ENCODE results near the gene TMEM163.

TMEM163 gene

GRCh38 chr2:134662751-134663150 is 56.0 kb downstream of the TMEM163 start:
- no peak overlapping the region for H3K18ac ChIP-seq (ENCODE audit: low read depth in 1 of 2, low read length in 2 of 2)
- no peak overlapping the region for H3K14ac ChIP-seq (ENCODE audit: low read length in 2 of 2)
- H2BK12ac ChIP-seq (ENCODE audit: low read length in 2 of 2) = no peak overlapping the region
- H3K4me1 ChIP-seq (ENCODE audit: control insufficient read depth, insufficient read depth, low read depth, low read length) = peaks cover 10% of the 10 kb centered on the region
- H3K9ac ChIP-seq (ENCODE audit: low read length) = no peak overlapping the region
- no peak overlapping the region for H3K4me2 ChIP-seq (ENCODE audit: low read length, poor library complexity, severe bottlenecking)
- H2BK15ac ChIP-seq (ENCODE audit: low read depth, poor library complexity, severe bottlenecking) = no peak overlapping the region
- H3K4me3 ChIP-seq (ENCODE audit: insufficient read depth in 1 of 2, low read depth in 1 of 2, low read length in 2 of 2) = no peak overlapping the region
- no peak overlapping the region for H4K91ac ChIP-seq (ENCODE audit: low read length)
- no peak overlapping the region for H2BK5ac ChIP-seq (ENCODE audit: low read depth, low read length, poor library complexity, severe bottlenecking)
- no peak overlapping the region for H3K23ac ChIP-seq (ENCODE audit: low read length in 2 of 2)
- H4K8ac ChIP-seq (ENCODE audit: low read length) = no peak overlapping the region
- H2AFZ ChIP-seq (ENCODE audit: low read depth, low read length) = no peak overlapping the region
- peaks cover 0 to 17% of the 10 kb centered on the region in 2 experiments for H3K27me3 ChIP-seq (ENCODE audit: control insufficient read depth in 1 of 2, insufficient read depth in 1 of 2, low read length in 2 of 2)
- no peak overlapping the region for H3K4ac ChIP-seq (ENCODE audit: low read depth in 1 of 2, low read length in 2 of 2)
- no peaks in the 10 kb centered on the region for H3K36me3 ChIP-seq (ENCODE audit: control insufficient read depth in 1 of 2, insufficient read depth in 2 of 2, low read depth in 1 of 2, low read length in 2 of 2)
- H3K27ac ChIP-seq (ENCODE audit: low read length, poor library complexity, severe bottlenecking) = no peak overlapping the region
- H2AK5ac ChIP-seq (ENCODE audit: low read length, severe bottlenecking) = no peak overlapping the region
- peaks cover 27% of the 10 kb centered on the region for H3K79me1 ChIP-seq (replicated peaks; ENCODE audit: low read length, poor library complexity, severe bottlenecking)
- DNase-seq = no peak
- WGBS = no CpG with 5 or more reads among the region's 1 CpG
- H2BK120ac ChIP-seq (ENCODE audit: low read depth, low read length) = no peak overlapping the region
- H3K9me3 ChIP-seq (ENCODE audit: control insufficient read depth, low read length) = no peaks in the 10 kb centered on the region

DNA sequence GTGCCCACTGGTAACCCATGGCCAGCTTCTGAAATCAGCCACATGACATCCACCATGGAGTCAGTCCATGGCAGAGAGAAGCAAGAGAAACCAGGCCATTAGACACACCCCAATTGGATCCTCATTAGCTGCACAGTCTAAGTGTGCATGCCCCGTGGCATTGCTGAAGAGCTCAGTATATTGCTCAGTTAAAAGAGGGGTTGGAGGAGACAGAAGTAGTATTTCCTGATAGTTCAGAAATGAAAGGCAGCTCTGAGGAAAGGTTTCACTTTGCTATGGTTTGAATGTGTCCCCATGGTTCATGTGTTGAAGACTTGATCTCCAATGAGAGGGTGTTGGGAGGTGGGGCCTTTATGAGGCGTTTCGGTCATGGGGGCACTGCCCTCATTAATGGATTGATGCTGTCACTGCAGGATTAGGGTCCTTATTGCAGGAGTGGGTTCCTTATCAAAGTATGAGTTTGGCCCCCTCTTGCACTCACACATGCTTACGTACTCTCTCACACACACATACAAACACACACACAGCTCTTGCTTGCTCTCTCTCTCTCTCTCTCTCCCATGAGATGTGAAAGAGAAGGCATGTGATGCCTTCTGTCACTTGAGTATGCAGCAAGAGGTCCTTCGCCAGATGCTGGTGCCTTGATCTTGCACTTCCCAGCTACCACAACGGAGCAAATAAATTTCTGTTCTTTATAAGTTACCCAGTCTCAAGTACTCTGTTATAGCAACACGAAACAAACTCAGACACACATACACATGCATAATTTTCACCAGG is 58.0 kb downstream of the TMEM163 start:
- 76% methylated on average over 7 of the region's 7 CpGs for WGBS
- no peak overlapping the region for H3K14ac ChIP-seq (ENCODE audit: low read length in 2 of 2)

GRCh38 chr2:134659724-134660123 is 59.1 kb downstream of the TMEM163 start:
- H2BK5ac ChIP-seq (ENCODE audit: low read depth, low read length, poor library complexity, severe bottlenecking) = no peak overlapping the region
- no peak overlapping the region for H3K23ac ChIP-seq (ENCODE audit: low read length in 2 of 2)
- no peak overlapping the region for H3K27ac ChIP-seq (ENCODE audit: low read length, poor library complexity, severe bottlenecking)
- H3K4me3 ChIP-seq (ENCODE audit: insufficient read depth in 1 of 2, low read depth in 1 of 2, low read length in 2 of 2) = no peak overlapping the region
- H3K27me3 ChIP-seq (ENCODE audit: control insufficient read depth in 1 of 2, insufficient read depth in 1 of 2, low read length in 2 of 2) = peaks cover 0 to 11% of the 10 kb centered on the region in 2 experiments
- no peak overlapping the region for H2AFZ ChIP-seq (ENCODE audit: low read depth, low read length)
- H2AK5ac ChIP-seq (ENCODE audit: low read length, severe bottlenecking) = peak overlapping the region; percentile 49
- DNase-seq = no peak
- H3K9me3 ChIP-seq (ENCODE audit: control insufficient read depth, low read length) = no peaks in the 10 kb centered on the region
- H2BK120ac ChIP-seq (ENCODE audit: low read depth, low read length) = no peak overlapping the region
- H4K8ac ChIP-seq (ENCODE audit: low read length) = no peak overlapping the region
- H3K9ac ChIP-seq (ENCODE audit: low read length) = no peak overlapping the region
- no peaks in the 10 kb centered on the region for H3K4me1 ChIP-seq (ENCODE audit: control insufficient read depth, insufficient read depth, low read depth, low read length)
- no peak overlapping the region for H3K18ac ChIP-seq (ENCODE audit: low read depth in 1 of 2, low read length in 2 of 2)
- H4K91ac ChIP-seq (ENCODE audit: low read length) = no peak overlapping the region
- H3K14ac ChIP-seq (ENCODE audit: low read length in 2 of 2) = no peak overlapping the region
- H2BK15ac ChIP-seq (ENCODE audit: low read depth, poor library complexity, severe bottlenecking) = no peak overlapping the region
- H3K79me1 ChIP-seq (replicated peaks; ENCODE audit: low read length, poor library complexity, severe bottlenecking) = peaks cover 26% of the 10 kb centered on the region
- no peaks in the 10 kb centered on the region for H3K36me3 ChIP-seq (ENCODE audit: control insufficient read depth in 1 of 2, insufficient read depth in 2 of 2, low read depth in 1 of 2, low read length in 2 of 2)
- WGBS = 95% methylated on average over 1 of the region's 2 CpGs
- H3K4ac ChIP-seq (ENCODE audit: low read depth in 1 of 2, low read length in 2 of 2) = no peak overlapping the region
- no peak overlapping the region for H3K4me2 ChIP-seq (ENCODE audit: low read length, poor library complexity, severe bottlenecking)
- H2BK12ac ChIP-seq (ENCODE audit: low read length in 2 of 2) = no peak overlapping the region

More for the DNA sequence above, 58.0 kb downstream of the TMEM163 start:
- no peaks in the 10 kb centered on the region for H3K9me3 ChIP-seq (ENCODE audit: control insufficient read depth, low read length)
- H2AK5ac ChIP-seq (ENCODE audit: low read length, severe bottlenecking) = no peak overlapping the region
- H3K4ac ChIP-seq (ENCODE audit: low read depth in 1 of 2, low read length in 2 of 2) = no peak overlapping the region
- H3K27me3 ChIP-seq (ENCODE audit: control insufficient read depth in 1 of 2, insufficient read depth in 1 of 2, low read length in 2 of 2) = peaks cover 0 to 17% of the 10 kb centered on the region in 2 experiments
- no peak overlapping the region for H3K4me2 ChIP-seq (ENCODE audit: low read length, poor library complexity, severe bottlenecking)
- H2BK12ac ChIP-seq (ENCODE audit: low read length in 2 of 2) = no peak overlapping the region
- H3K23ac ChIP-seq (ENCODE audit: low read length in 2 of 2) = no peak overlapping the region
- no peak overlapping the region for H4K91ac ChIP-seq (ENCODE audit: low read length)
- H3K18ac ChIP-seq (ENCODE audit: low read depth in 1 of 2, low read length in 2 of 2) = no peak overlapping the region
- no peaks in the 10 kb centered on the region for H3K36me3 ChIP-seq (ENCODE audit: control insufficient read depth in 1 of 2, insufficient read depth in 2 of 2, low read depth in 1 of 2, low read length in 2 of 2)
- H2BK5ac ChIP-seq (ENCODE audit: low read depth, low read length, poor library complexity, severe bottlenecking) = no peak overlapping the region
- no peak for DNase-seq
- no peak overlapping the region for H3K9ac ChIP-seq (ENCODE audit: low read length)
- H2BK15ac ChIP-seq (ENCODE audit: low read depth, poor library complexity, severe bottlenecking) = no peak overlapping the region
- H3K4me1 ChIP-seq (ENCODE audit: control insufficient read depth, insufficient read depth, low read depth, low read length) = peaks cover 3% of the 10 kb centered on the region
- H3K4me3 ChIP-seq (ENCODE audit: insufficient read depth in 1 of 2, low read depth in 1 of 2, low read length in 2 of 2) = no peak overlapping the region
- no peak overlapping the region for H2BK120ac ChIP-seq (ENCODE audit: low read depth, low read length)
- no peak overlapping the region for H4K8ac ChIP-seq (ENCODE audit: low read length)
- H3K27ac ChIP-seq (ENCODE audit: low read length, poor library complexity, severe bottlenecking) = no peak overlapping the region
- peaks cover 27% of the 10 kb centered on the region for H3K79me1 ChIP-seq (replicated peaks; ENCODE audit: low read length, poor library complexity, severe bottlenecking)
- no peak overlapping the region for H2AFZ ChIP-seq (ENCODE audit: low read depth, low read length)

GRCh38 chr2:134657650-134658250 is 61.0 kb downstream of the TMEM163 start:
- peaks cover 0 to 4% of the 10 kb centered on the region in 2 experiments for H3K27me3 ChIP-seq (ENCODE audit: control insufficient read depth in 1 of 2, insufficient read depth in 1 of 2, low read length in 2 of 2)
- H2BK15ac ChIP-seq (ENCODE audit: low read depth, poor library complexity, severe bottlenecking) = no peak overlapping the region
- H3K27ac ChIP-seq (ENCODE audit: low read length, poor library complexity, severe bottlenecking) = no peak overlapping the region
- no peaks in the 10 kb centered on the region for H3K4me1 ChIP-seq (ENCODE audit: control insufficient read depth, insufficient read depth, low read depth, low read length)
- no peak overlapping the region for H2AK5ac ChIP-seq (ENCODE audit: low read length, severe bottlenecking)
- DNase-seq = no peak
- no peak overlapping the region for H4K8ac ChIP-seq (ENCODE audit: low read length)
- H3K9me3 ChIP-seq (ENCODE audit: control insufficient read depth, low read length) = no peaks in the 10 kb centered on the region
- H3K14ac ChIP-seq (ENCODE audit: low read length in 2 of 2) = no peak overlapping the region
- H3K79me1 ChIP-seq (replicated peaks; ENCODE audit: low read length, poor library complexity, severe bottlenecking) = peaks cover 15% of the 10 kb centered on the region
- no peak overlapping the region for H3K23ac ChIP-seq (ENCODE audit: low read length in 2 of 2)
- no peak overlapping the region for H3K4me2 ChIP-seq (ENCODE audit: low read length, poor library complexity, severe bottlenecking)
- H3K36me3 ChIP-seq (ENCODE audit: control insufficient read depth in 1 of 2, insufficient read depth in 2 of 2, low read depth in 1 of 2, low read length in 2 of 2) = no peaks in the 10 kb centered on the region
- H3K9ac ChIP-seq (ENCODE audit: low read length) = no peak overlapping the region
- no peak overlapping the region for H2BK120ac ChIP-seq (ENCODE audit: low read depth, low read length)
- no peak overlapping the region for H2AFZ ChIP-seq (ENCODE audit: low read depth, low read length)
- 89% methylated on average over 8 of the region's 12 CpGs for WGBS
- no peak overlapping the region for H4K91ac ChIP-seq (ENCODE audit: low read length)
- H2BK12ac ChIP-seq (ENCODE audit: low read length in 2 of 2) = no peak overlapping the region
- no peak overlapping the region for H3K4ac ChIP-seq (ENCODE audit: low read depth in 1 of 2, low read length in 2 of 2)
- H3K4me3 ChIP-seq (ENCODE audit: insufficient read depth in 1 of 2, low read depth in 1 of 2, low read length in 2 of 2) = no peak overlapping the region
- H3K18ac ChIP-seq (ENCODE audit: low read depth in 1 of 2, low read length in 2 of 2) = no peak overlapping the region
- H2BK5ac ChIP-seq (ENCODE audit: low read depth, low read length, poor library complexity, severe bottlenecking) = no peak overlapping the region

Data from mesenchymal stem cell (in vitro differentiated cells and primary cell).